OCI-LY1 (cell line): Measurements from ENCODE around the gene TEX14.

Source experiments
- H2AFZ ChIP-seq: fragments of 200-600 bp; sonication (generic), shearing (Covaris generic); 2 replicates; pipeline ENCODE4 v1.6.0; 2014; ENCODE audit warnings: antibody characterized with exemption, mild to moderate bottlenecking, low read length
- H3F3A ChIP-seq: fragments of 200-600 bp; sonication (generic), shearing (Covaris generic); 2 replicates; pipeline ENCODE4 v1.6.0; 2014; ENCODE audit warnings: mild to moderate bottlenecking, antibody characterized with exemption, low read length, moderate library complexity; ENCODE audit not compliant: insufficient read depth
- H3K27ac ChIP-seq: fragments of 200-600 bp; sonication (generic); 2 replicates; pipeline ENCODE4 v1.5.1; 2014; ENCODE audit warnings: low read length, mixed run types, mild to moderate bottlenecking, low read depth; ENCODE audit not compliant: poor library complexity, severe bottlenecking
- H3K27me3 ChIP-seq: fragments of 200-600 bp; sonication (generic); 2 replicates; pipeline ENCODE4 v1.6.0; 2014; ENCODE audit warnings: antibody characterized with exemption, mild to moderate bottlenecking, low read length, moderate library complexity; ENCODE audit not compliant: insufficient read depth
- H3K36me3 ChIP-seq: fragments of 200-600 bp; sonication (generic); 2 replicates; pipeline ENCODE4 v1.6.1; 2014; ENCODE audit warnings: mild to moderate bottlenecking, antibody characterized with exemption, low read length, moderate library complexity, mixed read lengths; ENCODE audit not compliant: insufficient read depth
- H3K4me1 ChIP-seq: fragments of 200-600 bp; sonication (generic); 2 replicates; pipeline ENCODE4 v1.5.1; 2014; ENCODE audit warnings: mild to moderate bottlenecking, low read length, moderate library complexity; ENCODE audit not compliant: insufficient read depth, severe bottlenecking
- H3K4me2 ChIP-seq: fragments of 200-600 bp; sonication (generic), shearing (Covaris generic); 2 replicates; pipeline ENCODE4 v1.6.1; 2014; ENCODE audit warnings: low read length
- H3K4me3 ChIP-seq: fragments of 200-600 bp; sonication (generic); 2 replicates; pipeline ENCODE4 v1.5.1; 2014; ENCODE audit warnings: low read length, low read depth, mild to moderate bottlenecking, mixed read lengths; ENCODE audit not compliant: poor library complexity, severe bottlenecking
- H3K79me2 ChIP-seq: fragments of 200-600 bp; shearing (Covaris generic); 2 replicates; pipeline ENCODE4 v1.6.1; 2016; ENCODE audit warnings: mixed run types, low read length, mixed read lengths; ENCODE audit not compliant: insufficient read depth
- H3K9ac ChIP-seq: fragments of 200-600 bp; sonication (generic), shearing (Covaris generic); 2 replicates; pipeline ENCODE4 v1.6.1; 2014; ENCODE audit warnings: mild to moderate bottlenecking, low read length, mixed read lengths
- H3K9me2 ChIP-seq: fragments of 200-600 bp; sonication (generic), shearing (Covaris generic); 2 replicates; pipeline ENCODE4 v1.6.1; 2014; ENCODE audit warnings: low read depth, mild to moderate bottlenecking, low read length, mixed read lengths
- H3K9me3 ChIP-seq: fragments of 200-600 bp; shearing (Covaris generic); 2 replicates; pipeline ENCODE4 v1.6.1; 2014; ENCODE audit warnings: low read length, mixed read lengths
- H4K20me1 ChIP-seq: fragments of 200-600 bp; sonication (generic), shearing (Covaris generic); 2 replicates; pipeline ENCODE4 v1.6.0; 2016; ENCODE audit warnings: mild to moderate bottlenecking, low read length; ENCODE audit not compliant: insufficient read depth
- CTCF ChIP-seq: fragments of 200-600 bp; sonication (generic), shearing (Covaris generic); IDR thresholded peaks from 2 replicates; pipeline ENCODE4 v1.5.1; 2017; ENCODE audit warnings: mild to moderate bottlenecking, antibody characterized with exemption, low read length, moderate library complexity, mixed read lengths
- EZH2 ChIP-seq: fragments of 200-600 bp; sonication (generic), shearing (Covaris generic); IDR thresholded peaks from 2 replicates; pipeline ENCODE4 v1.8.0; 2017; ENCODE audit warnings: borderline replicate concordance, mixed run types, mild to moderate bottlenecking, antibody characterized with exemption, low read length, moderate library complexity, mixed read lengths

TEX14 gene

GRCh38 chr17:58534331-58534730 is 157.5 kb downstream of the TEX14 start:
- no peak for TF ChIP-seq CTCF
- no peak for TF ChIP-seq EZH2
- H3K27me3 ChIP-seq = peaks cover 21% of the 10 kb centered on the region
- H2AFZ ChIP-seq = no peak overlapping the region
- no peaks in the 10 kb centered on the region for H3K9me3 ChIP-seq
- no peak overlapping the region for H3K4me3 ChIP-seq
- H3K4me2 ChIP-seq = no peak overlapping the region
- H3F3A ChIP-seq = no peaks in the 10 kb centered on the region
- no peaks in the 10 kb centered on the region for H3K36me3 ChIP-seq
- no peak overlapping the region for H3K27ac ChIP-seq
- H3K9me2 ChIP-seq = no peaks in the 10 kb centered on the region
- H3K4me1 ChIP-seq = no peaks in the 10 kb centered on the region
- no peaks in the 10 kb centered on the region for H4K20me1 ChIP-seq
- no peak overlapping the region for H3K9ac ChIP-seq
- H3K79me2 ChIP-seq = no peaks in the 10 kb centered on the region

GRCh38 chr17:58533616-58534188 is 158.1 kb downstream of the TEX14 start:
- no peak overlapping the region for H3K4me2 ChIP-seq
- no peak overlapping the region for H3K9ac ChIP-seq
- H3K4me3 ChIP-seq = no peak overlapping the region
- H3K4me1 ChIP-seq = no peaks in the 10 kb centered on the region
- no peaks in the 10 kb centered on the region for H4K20me1 ChIP-seq
- H3K27me3 ChIP-seq = peaks cover 21% of the 10 kb centered on the region
- no peak overlapping the region for H3K27ac ChIP-seq
- H3K9me3 ChIP-seq = no peaks in the 10 kb centered on the region
- no peaks in the 10 kb centered on the region for H3K36me3 ChIP-seq
- no peaks in the 10 kb centered on the region for H3K9me2 ChIP-seq
- TF ChIP-seq CTCF (no peak), EZH2 (no peak)
- no peaks in the 10 kb centered on the region for H3F3A ChIP-seq
- no peak overlapping the region for H2AFZ ChIP-seq
- no peaks in the 10 kb centered on the region for H3K79me2 ChIP-seq

- Histone ChIP-seq H3K9me2 (no peaks in the 10 kb centered on the region), H3K4me2 (peak overlapping the region; percentile 70), H3K27me3 (peaks cover 17% of the 10 kb centered on the region), H3K79me2 (no peaks in the 10 kb centered on the region), H3K27ac (no peak overlapping the region), H4K20me1 (no peaks in the 10 kb centered on the region), H3F3A (no peaks in the 10 kb centered on the region), H3K9me3 (no peaks in the 10 kb centered on the region), H3K36me3 (no peaks in the 10 kb centered on the region), H3K9ac (no peak overlapping the region), H3K4me3 (peak overlapping the region; percentile 52), H3K4me1 (no peaks in the 10 kb centered on the region), H2AFZ (no peak overlapping the region)
- TF ChIP-seq EZH2 = no peak
These were observed 159.3 kb downstream of the TEX14 start for GRCh38 chr17:58532555-58532951.
